ENCODE measurements around the gene ROBO1.
A peak's percentile ranks its signal among the peaks of the same experiment; 100 is the strongest.

The ROBO1 gene

DNA sequence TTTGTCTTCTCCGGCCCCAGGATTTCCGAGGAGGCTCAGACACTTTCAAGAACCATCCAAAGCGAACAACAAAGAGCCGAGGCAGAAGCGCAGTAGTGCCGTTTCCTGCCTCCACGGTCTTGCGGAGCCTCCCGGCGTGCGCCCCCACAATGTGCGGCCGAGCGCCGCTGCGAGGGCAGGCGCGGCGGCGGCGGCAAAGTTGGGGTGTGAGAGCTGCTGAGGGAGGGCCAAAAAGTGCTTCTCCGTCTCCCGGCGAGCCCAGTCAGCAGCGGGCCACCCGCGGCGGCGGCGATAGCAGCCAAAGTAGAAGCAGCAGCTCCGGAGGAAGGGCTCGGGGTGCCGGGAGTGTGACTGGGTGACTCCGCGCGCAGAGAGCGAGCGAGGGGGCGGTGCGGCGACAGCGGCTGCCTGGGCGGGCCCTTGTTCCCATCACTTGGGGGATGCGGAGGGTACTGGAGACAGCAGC lies 749.1 kb downstream of the ROBO1 start:
- no peak for DNase-seq (ENCODE audit: low read depth)
- TF ChIP-seq, protein P1, sequence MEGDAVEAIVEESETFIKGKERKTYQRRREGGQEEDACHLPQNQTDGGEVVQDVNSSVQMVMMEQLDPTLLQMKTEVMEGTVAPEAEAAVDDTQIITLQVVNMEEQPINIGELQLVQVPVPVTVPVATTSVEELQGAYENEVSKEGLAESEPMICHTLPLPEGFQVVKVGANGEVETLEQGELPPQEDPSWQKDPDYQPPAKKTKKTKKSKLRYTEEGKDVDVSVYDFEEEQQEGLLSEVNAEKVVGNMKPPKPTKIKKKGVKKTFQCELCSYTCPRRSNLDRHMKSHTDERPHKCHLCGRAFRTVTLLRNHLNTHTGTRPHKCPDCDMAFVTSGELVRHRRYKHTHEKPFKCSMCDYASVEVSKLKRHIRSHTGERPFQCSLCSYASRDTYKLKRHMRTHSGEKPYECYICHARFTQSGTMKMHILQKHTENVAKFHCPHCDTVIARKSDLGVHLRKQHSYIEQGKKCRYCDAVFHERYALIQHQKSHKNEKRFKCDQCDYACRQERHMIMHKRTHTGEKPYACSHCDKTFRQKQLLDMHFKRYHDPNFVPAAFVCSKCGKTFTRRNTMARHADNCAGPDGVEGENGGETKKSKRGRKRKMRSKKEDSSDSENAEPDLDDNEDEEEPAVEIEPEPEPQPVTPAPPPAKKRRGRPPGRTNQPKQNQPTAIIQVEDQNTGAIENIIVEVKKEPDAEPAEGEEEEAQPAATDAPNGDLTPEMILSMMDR (IDR thresholded peaks at IDR 0.05; ENCODE audit: control insufficient read depth, insufficient read depth, low read depth, low read length, missing control alignments): no peak
- peak overlapping the region; percentile 95 for H3K4me3 ChIP-seq (ENCODE audit: control insufficient read depth, low read depth, low read length)

- DNase-seq (ENCODE audit: low read depth): no peak
- H3K4me3 ChIP-seq (ENCODE audit: control insufficient read depth, low read depth, low read length): peak overlapping the region; percentile 95
- TF ChIP-seq, protein P1 (IDR thresholded peaks at IDR 0.05; ENCODE audit: control insufficient read depth, insufficient read depth, low read depth, low read length, missing control alignments): no peak
Measured at GRCh38 chr3:79018265-79018664, 749.5 kb downstream of the ROBO1 start.

DNA sequence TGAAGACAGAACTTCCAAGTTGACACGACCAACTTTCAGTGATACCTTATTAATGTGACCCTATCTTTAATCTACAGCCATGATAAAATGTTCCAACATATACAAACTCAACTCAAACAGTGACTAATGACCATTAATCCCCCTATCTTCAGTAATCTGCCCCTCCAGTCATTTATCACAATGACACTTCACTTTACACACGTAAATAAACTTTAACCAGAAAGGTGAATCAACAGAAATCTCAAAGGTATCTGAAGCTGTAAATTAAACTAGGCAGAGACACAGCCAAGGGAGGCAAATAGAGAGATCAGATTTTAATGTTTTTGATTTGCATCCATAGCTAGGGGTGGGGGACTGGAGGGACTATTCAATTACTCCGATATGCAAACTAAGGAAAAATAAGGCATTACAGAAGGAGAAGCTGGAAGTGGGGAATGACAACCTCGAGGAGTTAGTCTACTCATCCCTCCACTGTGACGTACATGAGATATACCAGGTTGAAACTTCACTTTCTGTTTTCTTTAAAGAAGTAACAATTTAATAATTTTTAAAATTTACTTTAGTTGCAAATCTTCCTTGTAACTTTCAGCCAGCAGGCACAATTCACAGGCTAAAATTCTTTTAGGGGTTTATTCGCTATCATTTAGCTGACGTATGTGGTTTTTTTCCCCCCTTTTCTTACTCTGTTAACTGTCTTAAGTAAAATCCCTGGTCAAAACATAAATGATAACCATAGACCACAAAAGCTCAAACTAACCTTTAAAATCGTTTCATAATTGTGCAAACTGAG lies 751.0 kb downstream of the ROBO1 start:
- DNase-seq (ENCODE audit: low read depth): no peak
- peak overlapping the region; percentile 95 for H3K4me3 ChIP-seq (ENCODE audit: control insufficient read depth, low read depth, low read length)
- TF ChIP-seq, protein P1 (IDR thresholded peaks at IDR 0.05; ENCODE audit: control insufficient read depth, insufficient read depth, low read depth, low read length, missing control alignments): no peak

DNA sequence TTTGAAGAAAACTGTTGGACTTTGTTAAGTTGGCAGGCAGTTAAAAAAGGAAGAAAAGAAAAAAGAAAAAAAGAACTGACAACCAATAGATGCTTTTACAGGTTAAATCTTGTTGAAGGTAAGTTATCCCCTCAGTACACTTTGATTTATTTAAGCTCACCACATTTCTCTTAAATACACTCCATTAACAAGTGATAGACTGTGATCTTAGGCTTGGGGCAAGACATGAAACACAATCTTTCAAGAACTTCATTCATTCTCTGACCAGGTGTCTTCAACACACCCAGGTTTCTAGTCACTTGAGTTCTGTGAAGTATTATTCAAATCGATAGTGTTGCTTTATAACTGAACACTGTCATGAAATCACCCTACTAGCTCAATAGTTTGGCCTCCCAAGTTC lies 751.9 kb downstream of the ROBO1 start:
- TF ChIP-seq, protein P1 (IDR thresholded peaks at IDR 0.05; ENCODE audit: control insufficient read depth, insufficient read depth, low read depth, low read length, missing control alignments): no peak
- peak overlapping the region; percentile 95 for H3K4me3 ChIP-seq (ENCODE audit: control insufficient read depth, low read depth, low read length)
- DNase-seq (ENCODE audit: low read depth): no peak

DNA sequence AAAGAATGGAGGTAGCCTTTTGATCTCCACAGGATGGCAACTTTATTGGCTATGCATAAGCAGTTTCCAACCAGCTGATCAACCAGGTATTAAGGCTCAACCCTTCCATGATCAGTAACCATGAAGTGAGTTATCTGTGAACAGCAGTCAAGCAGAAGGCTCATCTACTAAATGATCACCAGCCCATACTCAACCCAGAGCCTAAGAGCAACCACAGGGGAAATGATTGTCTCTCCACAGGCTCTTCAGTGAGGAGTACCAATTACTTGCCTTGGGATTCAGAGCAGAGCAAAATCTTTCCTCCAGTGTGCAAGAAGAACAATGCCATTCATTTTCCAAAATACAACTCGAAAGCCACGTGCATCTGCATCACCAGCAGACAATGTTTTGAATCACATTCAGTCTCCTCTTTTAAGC lies 754.8 kb downstream of the ROBO1 start:
- DNase-seq (ENCODE audit: low read depth): no peak
- TF ChIP-seq, protein P1 (IDR thresholded peaks at IDR 0.05; ENCODE audit: control insufficient read depth, insufficient read depth, low read depth, low read length, missing control alignments): no peak
- H3K4me3 ChIP-seq (ENCODE audit: control insufficient read depth, low read depth, low read length): no peak overlapping the region

DNA sequence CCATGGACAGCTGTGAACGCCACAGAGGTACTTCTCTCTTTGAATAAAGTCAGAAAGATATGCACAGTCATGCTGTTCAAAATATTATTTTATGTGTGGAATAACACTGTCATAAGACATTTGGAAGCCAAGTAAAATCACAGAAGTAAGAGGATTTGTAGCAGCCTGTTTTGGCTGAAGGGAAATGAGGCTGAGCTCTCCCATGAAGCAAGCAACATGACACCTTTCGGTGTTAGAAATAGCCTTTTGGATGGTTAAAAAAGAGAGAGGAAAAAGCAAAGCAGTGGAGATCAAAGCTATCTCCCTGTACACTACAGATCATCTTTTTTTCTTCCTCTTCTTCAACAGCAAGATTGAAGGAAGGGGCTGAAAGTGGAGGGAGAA lies 755.3 kb downstream of the ROBO1 start:
- no peak overlapping the region for H3K4me3 ChIP-seq (ENCODE audit: control insufficient read depth, low read depth, low read length)
- no peak for DNase-seq (ENCODE audit: low read depth)
- TF ChIP-seq, protein P1 (IDR thresholded peaks at IDR 0.05; ENCODE audit: control insufficient read depth, insufficient read depth, low read depth, low read length, missing control alignments): no peak
